IPS-NIHi7 (cell line): ENCODE measurements around the gene AHCYL2.
A peak's percentile ranks its signal among the peaks of the same experiment; 100 is the strongest.
"Not testable (repeated sequence)": the region's sequence is repeated elsewhere in the genome, so short reads cannot be mapped to it uniquely, and the experiment has no call there.

ENCODE experiments used
- DNase-seq: peaks from one replicate; pipeline ENCODE4 v3.0.0; 2012; ENCODE audit warnings: mixed read lengths; ENCODE audit errors: extremely low spot score

The AHCYL2 gene

GRCh38 chr7:129453510-129454248 is 228.8 kb downstream of the AHCYL2 start:
- no peak for DNase-seq

GRCh38 chr7:129454249-129454551 is 229.4 kb downstream of the AHCYL2 start:
- DNase-seq = peak; percentile 78

GRCh38 chr7:129456421-129456820 is 231.6 kb downstream of the AHCYL2 start:
- DNase-seq = no peak

- no peak for DNase-seq
Measured at GRCh38 chr7:129457101-129457500, 232.3 kb downstream of the AHCYL2 start.

GRCh38 chr7:129458171-129458570 is 233.3 kb downstream of the AHCYL2 start:
- no peak for DNase-seq

GRCh38 chr7:129461809-129462208 is 237.0 kb downstream of the AHCYL2 start:
- no peak for DNase-seq

GRCh38 chr7:129462420-129462819 is 237.6 kb downstream of the AHCYL2 start:
- no peak for DNase-seq

GRCh38 chr7:129464194-129464593 is 239.4 kb downstream of the AHCYL2 start:
- DNase-seq = no peak

GRCh38 chr7:129465080-129465479 is 240.2 kb downstream of the AHCYL2 start:
- no peak for DNase-seq

GRCh38 chr7:129466796-129467195 is 242.0 kb downstream of the AHCYL2 start:
- DNase-seq = no peak

- DNase-seq = no peak
Measured at GRCh38 chr7:129468087-129468486, 243.3 kb downstream of the AHCYL2 start.

- no peak for DNase-seq
Measured at GRCh38 chr7:129468547-129468946, 243.7 kb downstream of the AHCYL2 start.

GRCh38 chr7:129469930-129470329 is 245.1 kb downstream of the AHCYL2 start:
- peak; percentile 61 for DNase-seq

- DNase-seq = no peak
Measured at GRCh38 chr7:129470411-129470810, 245.6 kb downstream of the AHCYL2 start.

- DNase-seq = no peak
Measured at GRCh38 chr7:129471402-129471827, 246.6 kb downstream of the AHCYL2 start.

- not testable (repeated sequence) for DNase-seq
Measured at GRCh38 chr7:129475931-129476330, 251.1 kb downstream of the AHCYL2 start.

GRCh38 chr7:129476398-129476797 is 251.6 kb downstream of the AHCYL2 start:
- not testable (repeated sequence) for DNase-seq
